Measurements from ENCODE around the gene GHRHR. TPM values are rescaled to one million over a fixed set of nuclear protein-coding genes. Genes with fewer than 3 reads are reported as not detected.

GHRHR gene
- total RNA-seq, 1 donor from 2014 or later: not detected

GRCh38 chr7:30971440-30971839 is 7.7 kb downstream of the GHRHR start:
- H3K27me3 Mint-ChIP-seq: peaks cover 52% of the 10 kb centered on the region

GRCh38 chr7:30971840-30972563 is 8.2 kb downstream of the GHRHR start:
- no peaks in the 10 kb centered on the region for H3K9me3 Mint-ChIP-seq (ENCODE audit: low read depth)
- no peaks in the 10 kb centered on the region for H3K36me3 Mint-ChIP-seq (ENCODE audit: insufficient read depth)
- DNase-seq (ENCODE audit: low spot score, unreplicated experiment): no peak
- H3K4me1 Mint-ChIP-seq (ENCODE audit: low read depth): peaks cover 3% of the 10 kb centered on the region
- no peak overlapping the region for H3K4me3 Mint-ChIP-seq (ENCODE audit: low read depth)
- TF ChIP-seq, protein P1, sequence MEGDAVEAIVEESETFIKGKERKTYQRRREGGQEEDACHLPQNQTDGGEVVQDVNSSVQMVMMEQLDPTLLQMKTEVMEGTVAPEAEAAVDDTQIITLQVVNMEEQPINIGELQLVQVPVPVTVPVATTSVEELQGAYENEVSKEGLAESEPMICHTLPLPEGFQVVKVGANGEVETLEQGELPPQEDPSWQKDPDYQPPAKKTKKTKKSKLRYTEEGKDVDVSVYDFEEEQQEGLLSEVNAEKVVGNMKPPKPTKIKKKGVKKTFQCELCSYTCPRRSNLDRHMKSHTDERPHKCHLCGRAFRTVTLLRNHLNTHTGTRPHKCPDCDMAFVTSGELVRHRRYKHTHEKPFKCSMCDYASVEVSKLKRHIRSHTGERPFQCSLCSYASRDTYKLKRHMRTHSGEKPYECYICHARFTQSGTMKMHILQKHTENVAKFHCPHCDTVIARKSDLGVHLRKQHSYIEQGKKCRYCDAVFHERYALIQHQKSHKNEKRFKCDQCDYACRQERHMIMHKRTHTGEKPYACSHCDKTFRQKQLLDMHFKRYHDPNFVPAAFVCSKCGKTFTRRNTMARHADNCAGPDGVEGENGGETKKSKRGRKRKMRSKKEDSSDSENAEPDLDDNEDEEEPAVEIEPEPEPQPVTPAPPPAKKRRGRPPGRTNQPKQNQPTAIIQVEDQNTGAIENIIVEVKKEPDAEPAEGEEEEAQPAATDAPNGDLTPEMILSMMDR (IDR thresholded peaks at IDR 0.05; ENCODE audit: unreplicated experiment): no peak
- H3K27ac Mint-ChIP-seq: no peak overlapping the region
- H3K27me3 Mint-ChIP-seq: peaks cover 50% of the 10 kb centered on the region

More at GRCh38 chr7:30971440-30971839, 7.7 kb downstream of the GHRHR start:
- Mint-ChIP-seq H3K4me1 (ENCODE audit: low read depth) (peaks cover 3% of the 10 kb centered on the region), H3K9me3 (ENCODE audit: low read depth) (no peaks in the 10 kb centered on the region), H3K27ac (no peak overlapping the region), H3K4me3 (ENCODE audit: low read depth) (no peak overlapping the region), H3K36me3 (ENCODE audit: insufficient read depth) (no peaks in the 10 kb centered on the region)
- no peak for DNase-seq (ENCODE audit: low spot score, unreplicated experiment)
- TF ChIP-seq, protein P1 (IDR thresholded peaks at IDR 0.05; ENCODE audit: unreplicated experiment): no peak

- no peak for DNase-seq (ENCODE audit: low spot score, unreplicated experiment)
- H3K36me3 Mint-ChIP-seq (ENCODE audit: insufficient read depth): no peaks in the 10 kb centered on the region
- peaks cover 49% of the 10 kb centered on the region for H3K27me3 Mint-ChIP-seq
- no peak overlapping the region for H3K27ac Mint-ChIP-seq
- H3K4me1 Mint-ChIP-seq (ENCODE audit: low read depth): peaks cover 3% of the 10 kb centered on the region
- TF ChIP-seq, protein P1 (IDR thresholded peaks at IDR 0.05; ENCODE audit: unreplicated experiment): no peak
- no peaks in the 10 kb centered on the region for H3K9me3 Mint-ChIP-seq (ENCODE audit: low read depth)
- H3K4me3 Mint-ChIP-seq (ENCODE audit: low read depth): no peak overlapping the region
Measured at GRCh38 chr7:30973292-30973691, 9.5 kb downstream of the GHRHR start.

GRCh38 chr7:30973791-30974604 is 10.2 kb downstream of the GHRHR start:
- H3K4me3 Mint-ChIP-seq (ENCODE audit: low read depth): no peak overlapping the region
- H3K27ac Mint-ChIP-seq: peak overlapping the region; percentile 27
- DNase-seq (ENCODE audit: low spot score, unreplicated experiment): no peak
- H3K9me3 Mint-ChIP-seq (ENCODE audit: low read depth): no peaks in the 10 kb centered on the region
- H3K4me1 Mint-ChIP-seq (ENCODE audit: low read depth): peaks cover 3% of the 10 kb centered on the region
- TF ChIP-seq, protein P1 (IDR thresholded peaks at IDR 0.05; ENCODE audit: unreplicated experiment): no peak
- peaks cover 55% of the 10 kb centered on the region for H3K27me3 Mint-ChIP-seq
- no peaks in the 10 kb centered on the region for H3K36me3 Mint-ChIP-seq (ENCODE audit: insufficient read depth)

DNA sequence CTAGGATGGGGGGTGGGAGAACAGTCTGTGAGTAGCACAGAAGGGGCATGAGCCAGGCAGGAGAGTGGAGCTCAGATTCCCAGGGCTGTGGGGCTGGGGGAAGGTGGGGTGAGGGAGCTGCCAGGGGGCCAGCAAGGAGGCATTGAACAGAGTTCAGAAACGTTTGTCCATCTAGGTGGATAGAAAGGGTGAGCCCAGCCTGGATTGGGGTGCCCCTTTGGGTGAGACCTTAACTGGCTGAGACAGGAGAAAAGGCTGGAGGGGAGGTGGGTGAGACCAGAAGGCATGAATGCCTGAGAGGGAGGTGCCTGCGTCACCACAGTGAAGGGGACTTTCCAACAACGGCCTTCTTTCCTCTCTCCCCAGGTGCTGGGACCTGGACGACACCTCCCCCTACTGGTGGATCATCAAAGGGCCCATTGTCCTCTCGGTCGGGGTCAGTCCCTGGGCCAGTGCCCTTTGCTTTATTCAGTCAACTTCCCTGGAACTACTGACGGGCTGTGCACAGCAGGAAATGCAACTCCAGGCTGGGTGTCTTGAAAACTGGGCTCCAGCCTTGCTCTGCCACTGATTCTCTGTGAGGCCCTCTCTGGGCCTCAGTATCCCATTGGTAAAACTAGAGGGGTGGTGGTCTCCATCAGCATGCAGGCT is 11.0 kb downstream of the GHRHR start:
- DNase-seq (ENCODE audit: low spot score, unreplicated experiment): peak; percentile 56
- Mint-ChIP-seq H3K36me3 (ENCODE audit: insufficient read depth) (no peaks in the 10 kb centered on the region), H3K27me3 (peaks cover 62% of the 10 kb centered on the region), H3K9me3 (ENCODE audit: low read depth) (no peaks in the 10 kb centered on the region), H3K4me1 (ENCODE audit: low read depth) (peaks cover 3% of the 10 kb centered on the region), H3K27ac (peak overlapping the region; percentile 29), H3K4me3 (ENCODE audit: low read depth) (no peak overlapping the region)
- TF ChIP-seq, protein P1 (IDR thresholded peaks at IDR 0.05; ENCODE audit: unreplicated experiment): peak; percentile 79

Measured in progenitor cell of endocrine pancreas (in vitro differentiated cells).